Activated CD8-positive, alpha-beta memory T cell treated with anti-CD3 and anti-CD28 coated beads for 1 hour (primary cell): ENCODE measurements around the gene SLC17A6.

Source experiments
- DNase-seq, 2 donors: peaks; one replicate each; pipeline ENCODE4 v3.0.0-alpha.2; 2020; ENCODE audit warnings: low read depth in 1 of 2; ENCODE audit errors: extremely low read depth in 1 of 2

SLC17A6 gene

GRCh38 chr11:22337596-22338485, at the start of gene SLC17A6:
Gene SLC17A6, plus strand, starts transcription at chr11:22338381. Its CDS starts 153 bp downstream, at chr11:22338534.
- DNase-seq: no peak

GRCh38 chr11:22302368-22302767, 35.8 kb upstream of the SLC17A6 start:
- no peak for DNase-seq

GRCh38 chr11:22304337-22304961, 33.7 kb upstream of the SLC17A6 start:
- no peak for DNase-seq

- no peak for DNase-seq
These were observed 20.5 kb upstream of the SLC17A6 start for GRCh38 chr11:22317656-22318055.

GRCh38 chr11:22331771-22332170, 6.4 kb upstream of the SLC17A6 start:
- DNase-seq: no peak

- no peak for DNase-seq
These were observed 1.6 kb upstream of the SLC17A6 start for GRCh38 chr11:22336587-22336986.

- DNase-seq: no peak
These were observed 1.4 kb downstream of the SLC17A6 start for GRCh38 chr11:22339611-22340010.

GRCh38 chr11:22340235-22340634, 2.1 kb downstream of the SLC17A6 start:
- no peak for DNase-seq

- no peak for DNase-seq
These were observed 2.8 kb downstream of the SLC17A6 start for GRCh38 chr11:22340701-22341587.

- DNase-seq: no peak
These were observed 3.4 kb downstream of the SLC17A6 start for GRCh38 chr11:22341588-22341931.

- no peak for DNase-seq
These were observed 4.2 kb downstream of the SLC17A6 start for GRCh38 chr11:22342211-22343031.

- DNase-seq: no peak
These were observed 4.8 kb downstream of the SLC17A6 start for GRCh38 chr11:22343032-22343324.

- DNase-seq: no peak
These were observed 5.3 kb downstream of the SLC17A6 start for GRCh38 chr11:22343371-22344032.

- no peak for DNase-seq
These were observed 5.9 kb downstream of the SLC17A6 start for GRCh38 chr11:22344081-22344480.

GRCh38 chr11:22346282-22346681, 8.1 kb downstream of the SLC17A6 start:
- no peak for DNase-seq

GRCh38 chr11:22347857-22348487, 9.8 kb downstream of the SLC17A6 start:
- DNase-seq: no peak

- DNase-seq: no peak
These were observed 11.3 kb downstream of the SLC17A6 start for GRCh38 chr11:22349491-22349890.

- no peak for DNase-seq
These were observed 21.1 kb downstream of the SLC17A6 start for GRCh38 chr11:22359295-22359694.

- DNase-seq: no peak
These were observed 33.0 kb downstream of the SLC17A6 start for GRCh38 chr11:22371160-22371559.

- no peak for DNase-seq
These were observed 48.9 kb downstream of the SLC17A6 start for GRCh38 chr11:22387126-22387525.
